Right lobe of liver (tissue), 4 donors: ENCODE measurements around the gene CACNA2D2.

Experiments
- CTCF ChIP-seq, 4 donors: fragments of 200-600 bp in 3 of 4; fragments of 450-650 bp in 1 of 4; IDR thresholded peaks; one replicate each; pipeline versions ENCODE4 v1.5.1 to v1.8.0; 2016 to 2022; ENCODE audit warnings: antibody characterized with exemption in 4 of 4, mild to moderate bottlenecking in 2 of 4
- POLR2A ChIP-seq: fragments of 450-650 bp; IDR thresholded peaks from one replicate; pipeline ENCODE4 v1.6.1; 2017; ENCODE audit warnings: antibody characterized with exemption, mild to moderate bottlenecking
- donor health status: DM: no; HTN: no; CAD: no.
- donor health status: DM: no; HTN: no; CAD: no.
- donor health status: DM: no; HTN: yes; CAD: no.

GRCh38 chr3:50551054-50551659, 47.7 kb upstream of the CACNA2D2 start:
- no peak for TF ChIP-seq POLR2A
- TF ChIP-seq CTCF (IDR thresholded peaks at IDR 0.05) = no peak
